Measurements from ENCODE around the gene TSGA10IP.

The TSGA10IP gene

DNA sequence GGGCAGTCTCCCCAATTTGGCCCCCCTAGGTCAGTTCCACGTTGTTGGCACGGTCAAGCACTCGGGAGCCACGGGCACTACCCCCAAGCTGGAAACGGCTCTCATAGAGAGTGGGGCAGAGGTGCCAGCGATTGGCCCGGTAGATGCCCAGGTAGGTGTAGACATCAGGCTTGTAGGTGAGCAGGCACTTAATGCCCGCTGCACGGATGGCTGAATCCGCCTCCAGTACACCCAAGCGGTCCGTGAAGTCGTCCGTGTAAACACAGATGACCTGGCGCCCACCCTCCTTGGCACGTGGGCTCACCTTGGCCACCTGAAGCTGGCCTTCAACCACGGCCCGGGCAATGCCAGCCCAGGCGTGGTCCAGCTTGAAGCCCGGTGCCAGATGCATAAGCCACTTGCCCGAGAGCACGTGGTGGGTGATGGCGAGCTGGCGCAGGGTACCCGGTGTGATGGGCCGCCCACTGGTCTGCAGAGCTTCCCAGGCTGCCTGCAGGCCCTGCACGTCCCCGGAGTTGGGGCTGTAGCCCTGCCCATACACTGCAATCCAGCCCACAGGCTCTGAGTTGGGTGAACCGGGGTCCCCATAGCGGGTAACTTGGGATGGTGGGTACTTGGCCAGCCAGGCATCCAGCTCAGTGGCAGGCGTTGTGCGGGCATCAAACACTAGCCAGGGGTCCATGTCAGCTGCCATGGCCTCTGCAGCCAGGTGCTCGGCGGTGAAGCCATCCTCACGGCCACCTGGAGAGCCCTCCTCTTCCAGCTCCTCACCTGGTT is 27.7 kb upstream of the TSGA10IP start:
- TF ChIP-seq, protein P1, sequence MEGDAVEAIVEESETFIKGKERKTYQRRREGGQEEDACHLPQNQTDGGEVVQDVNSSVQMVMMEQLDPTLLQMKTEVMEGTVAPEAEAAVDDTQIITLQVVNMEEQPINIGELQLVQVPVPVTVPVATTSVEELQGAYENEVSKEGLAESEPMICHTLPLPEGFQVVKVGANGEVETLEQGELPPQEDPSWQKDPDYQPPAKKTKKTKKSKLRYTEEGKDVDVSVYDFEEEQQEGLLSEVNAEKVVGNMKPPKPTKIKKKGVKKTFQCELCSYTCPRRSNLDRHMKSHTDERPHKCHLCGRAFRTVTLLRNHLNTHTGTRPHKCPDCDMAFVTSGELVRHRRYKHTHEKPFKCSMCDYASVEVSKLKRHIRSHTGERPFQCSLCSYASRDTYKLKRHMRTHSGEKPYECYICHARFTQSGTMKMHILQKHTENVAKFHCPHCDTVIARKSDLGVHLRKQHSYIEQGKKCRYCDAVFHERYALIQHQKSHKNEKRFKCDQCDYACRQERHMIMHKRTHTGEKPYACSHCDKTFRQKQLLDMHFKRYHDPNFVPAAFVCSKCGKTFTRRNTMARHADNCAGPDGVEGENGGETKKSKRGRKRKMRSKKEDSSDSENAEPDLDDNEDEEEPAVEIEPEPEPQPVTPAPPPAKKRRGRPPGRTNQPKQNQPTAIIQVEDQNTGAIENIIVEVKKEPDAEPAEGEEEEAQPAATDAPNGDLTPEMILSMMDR (conservative IDR thresholded peaks at IDR 0.05; ENCODE audit: low read length) = no peak
- H3K4me3 ChIP-seq (ENCODE audit: low read length) = peak overlapping the region; percentile 93
- DNase-seq (ENCODE audit: low read depth) = no peak

- no peak for DNase-seq (ENCODE audit: low read depth)
- peak within 1 kb of the TSS; percentile 93 for H3K4me3 ChIP-seq (ENCODE audit: low read length)
- TF ChIP-seq, protein P1 (conservative IDR thresholded peaks at IDR 0.05; ENCODE audit: low read length) = no peak
Measured at GRCh38 chr11:65918211-65919140, 26.8 kb upstream of the TSGA10IP start, which contains the start of gene C11orf68. Gene C11orf68, minus strand, starts transcription at chr11:65919062. Its CDS starts 31 bp downstream, at chr11:65919031.

DNA sequence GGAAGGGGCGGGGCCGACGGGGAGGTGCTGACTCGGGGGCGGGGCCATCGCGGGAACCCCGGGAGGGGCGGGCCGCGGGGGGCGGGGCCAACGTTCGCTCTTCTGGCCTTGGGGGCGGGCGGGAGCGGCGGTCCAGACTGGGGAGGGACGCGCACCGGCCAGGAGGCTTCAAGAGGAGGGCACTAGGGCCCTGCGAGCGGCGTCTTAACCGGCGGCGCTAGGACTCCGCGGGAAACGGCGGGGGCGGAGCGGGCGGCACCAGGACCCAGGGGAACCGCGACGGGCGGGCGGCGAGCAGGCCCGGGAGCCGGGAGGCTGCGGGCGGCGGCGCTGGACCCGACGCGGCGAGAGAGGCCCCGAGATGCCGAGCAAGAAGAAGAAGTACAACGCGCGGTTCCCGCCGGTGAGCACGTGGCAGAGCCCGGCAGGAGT is 26.1 kb upstream of the TSGA10IP start, which contains the start of gene DRAP1:
Gene DRAP1 (plus strand): TSS at position 286 of the 432 bp plus-strand sequence. CDS start 76 bp downstream, at position 362.
- peak; percentile 99 for DNase-seq (ENCODE audit: low read depth)
- H3K4me3 ChIP-seq (ENCODE audit: low read length) = peak within 1 kb of the TSS; percentile 93
- TF ChIP-seq, protein P1 (conservative IDR thresholded peaks at IDR 0.05; ENCODE audit: low read length) = no peak

DNA sequence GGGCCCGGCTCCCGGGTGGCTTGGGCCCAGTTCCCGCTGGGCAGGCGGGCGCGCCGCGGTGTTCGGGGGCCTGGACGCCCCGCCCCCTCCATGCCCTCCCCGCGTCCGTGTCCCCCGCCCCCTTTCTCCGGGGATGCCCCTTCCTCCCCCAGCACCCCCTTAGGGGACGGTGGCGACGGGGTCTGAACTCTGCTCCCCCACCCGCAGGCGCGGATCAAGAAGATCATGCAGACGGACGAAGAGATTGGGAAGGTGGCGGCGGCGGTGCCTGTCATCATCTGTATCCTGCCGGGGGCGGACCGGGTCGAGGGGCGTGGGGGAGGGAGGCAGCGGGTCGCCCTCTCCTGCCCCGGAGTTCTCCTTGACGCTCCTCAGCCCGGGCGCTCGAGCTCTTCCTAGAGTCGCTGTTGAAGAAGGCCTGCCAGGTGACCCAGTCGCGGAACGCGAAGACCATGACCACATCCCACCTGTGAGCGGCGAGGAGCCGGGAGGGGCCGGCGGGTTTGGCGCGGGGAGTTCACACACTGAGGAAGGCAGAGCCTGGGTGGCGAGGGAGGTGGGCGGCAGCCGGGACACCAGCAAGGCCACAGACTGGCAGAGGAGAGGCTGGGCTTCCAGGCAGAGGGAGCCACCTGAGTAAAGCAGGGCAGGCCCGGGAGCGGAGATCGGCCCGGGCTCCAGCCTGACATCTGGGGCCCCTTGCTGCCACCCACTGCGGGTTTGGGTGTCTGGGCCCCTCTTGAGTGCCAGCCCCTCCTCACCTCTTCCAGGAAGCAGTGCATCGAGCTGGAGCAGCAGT is 25.5 kb upstream of the TSGA10IP start:
- TF ChIP-seq, protein P1 (conservative IDR thresholded peaks at IDR 0.05; ENCODE audit: low read length) = no peak
- peak overlapping the region; percentile 78 for H3K4me3 ChIP-seq (ENCODE audit: low read length)
- no peak for DNase-seq (ENCODE audit: low read depth)

DNA sequence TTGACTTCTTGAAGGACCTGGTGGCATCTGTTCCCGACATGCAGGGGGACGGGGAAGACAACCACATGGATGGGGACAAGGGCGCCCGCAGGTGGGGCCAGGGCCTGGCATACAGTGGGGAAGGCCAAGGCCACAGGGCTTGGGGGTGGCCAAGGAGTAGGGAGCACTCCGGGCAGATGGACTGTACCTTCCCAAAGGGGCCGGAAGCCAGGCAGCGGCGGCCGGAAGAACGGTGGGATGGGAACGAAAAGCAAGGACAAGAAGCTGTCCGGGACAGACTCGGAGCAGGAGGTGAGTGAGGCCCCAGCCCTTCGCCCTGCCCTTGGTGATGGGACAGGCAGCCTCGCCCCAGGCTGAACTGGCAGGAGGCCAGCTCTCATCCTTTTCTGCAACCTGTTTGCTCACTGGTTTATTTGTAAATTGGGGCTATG is 24.9 kb upstream of the TSGA10IP start:
- TF ChIP-seq, protein P1 (conservative IDR thresholded peaks at IDR 0.05; ENCODE audit: low read length) = no peak
- no peak for DNase-seq (ENCODE audit: low read depth)
- H3K4me3 ChIP-seq (ENCODE audit: low read length) = peak overlapping the region; percentile 78

DNA sequence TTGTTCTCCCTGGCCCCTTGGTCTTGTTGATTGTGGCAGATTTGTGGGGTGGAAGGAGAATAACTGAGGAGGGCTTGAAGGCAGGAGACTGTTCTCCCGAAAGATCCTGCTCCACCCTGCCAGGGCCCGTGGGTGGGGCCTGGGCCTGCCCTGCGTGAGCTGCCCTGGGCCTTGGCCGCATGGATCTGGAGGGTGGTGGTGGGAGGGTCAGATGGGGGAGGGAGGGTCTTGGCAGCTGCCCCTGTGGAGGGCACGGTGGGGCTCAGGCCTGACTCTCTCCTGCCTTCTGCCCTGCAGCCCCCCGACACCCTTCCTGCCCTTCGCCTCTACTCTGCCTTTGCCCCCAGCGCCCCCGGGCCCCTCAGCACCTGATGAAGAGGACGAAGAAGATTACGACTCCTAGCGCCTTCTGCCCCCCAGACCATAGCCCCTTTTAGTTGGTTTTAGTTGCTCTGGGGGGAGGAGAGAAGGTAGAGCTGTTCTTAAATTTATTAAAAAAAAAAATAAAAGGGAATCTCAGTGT is 24.2 kb upstream of the TSGA10IP start:
- peak overlapping the region; percentile 78 for H3K4me3 ChIP-seq (ENCODE audit: low read length)
- no peak for DNase-seq (ENCODE audit: low read depth)
- TF ChIP-seq, protein P1 (conservative IDR thresholded peaks at IDR 0.05; ENCODE audit: low read length) = no peak
